ENCODE measurements around the gene PIGB.
"Not testable (repeated sequence)": the region's sequence is repeated elsewhere in the genome, so short reads cannot be mapped to it uniquely, and the experiment has no call there.

The PIGB gene

GRCh38 chr15:55383687-55384086, 64.7 kb downstream of the PIGB start:
- no peak for DNase-seq (ENCODE audit: low read depth)

- DNase-seq (ENCODE audit: low read depth): no peak
Observed at GRCh38 chr15:55387027-55387426, 68.0 kb downstream of the PIGB start.

GRCh38 chr15:55389264-55389607, 70.2 kb downstream of the PIGB start:
- no peak for DNase-seq (ENCODE audit: low read depth)

- no peak for DNase-seq (ENCODE audit: low read depth)
Observed at GRCh38 chr15:55394694-55395093, 75.7 kb downstream of the PIGB start.

GRCh38 chr15:55398243-55398642, 79.2 kb downstream of the PIGB start:
- no peak for DNase-seq (ENCODE audit: low read depth)

- DNase-seq (ENCODE audit: low read depth): not testable (repeated sequence)
Observed at GRCh38 chr15:55400050-55400449, 81.0 kb downstream of the PIGB start.

- DNase-seq (ENCODE audit: low read depth): no peak
Observed at GRCh38 chr15:55401786-55402246, 82.8 kb downstream of the PIGB start.

- no peak for DNase-seq (ENCODE audit: low read depth)
Observed at GRCh38 chr15:55402707-55403106, 83.7 kb downstream of the PIGB start.

GRCh38 chr15:55403531-55403930, 84.5 kb downstream of the PIGB start:
- DNase-seq (ENCODE audit: low read depth): no peak
